ENCODE data around the gene CYP1A1.

DNA sequence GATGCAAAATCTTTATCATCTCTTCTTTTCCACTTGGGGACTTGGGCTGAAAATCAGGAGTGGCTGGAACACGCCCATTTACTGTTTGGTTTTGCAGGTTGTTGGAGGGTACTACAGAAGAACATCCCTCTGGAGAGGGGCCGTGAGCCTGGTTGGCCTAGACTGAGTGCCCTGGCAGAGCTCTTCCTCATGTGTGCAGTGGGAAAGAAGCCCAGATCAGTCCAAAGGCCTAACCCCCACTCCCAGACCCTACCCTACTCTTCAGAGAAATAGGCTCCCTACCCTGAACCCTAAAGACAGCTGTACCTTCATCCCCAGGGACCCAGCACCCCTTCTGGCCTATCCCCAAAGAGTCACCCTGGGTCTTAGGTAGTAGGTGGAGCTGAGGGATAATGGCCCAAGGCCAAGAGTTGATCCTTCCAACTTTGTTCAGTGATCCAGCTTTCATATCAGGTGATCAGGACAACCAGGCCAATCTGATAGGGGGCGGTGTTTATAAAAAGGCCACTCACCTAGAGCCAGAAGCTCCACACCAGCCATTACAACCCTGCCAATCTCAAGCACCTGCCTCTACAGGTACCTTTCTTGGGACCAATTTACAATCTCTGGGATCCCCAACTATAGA is 23.1 kb upstream of the CYP1A1 start, which contains the start of gene CYP1A2:
- TF ChIP-seq CTCF (IDR thresholded peaks at IDR 0.05; ENCODE audit: low read depth, low read length, missing input control): no peak
- TF ChIP-seq JUND (IDR thresholded peaks at IDR 0.05): no peak
- no peak for TF ChIP-seq TAF1 (conservative IDR thresholded peaks at IDR 0.05)
- TF ChIP-seq, protein P1, sequence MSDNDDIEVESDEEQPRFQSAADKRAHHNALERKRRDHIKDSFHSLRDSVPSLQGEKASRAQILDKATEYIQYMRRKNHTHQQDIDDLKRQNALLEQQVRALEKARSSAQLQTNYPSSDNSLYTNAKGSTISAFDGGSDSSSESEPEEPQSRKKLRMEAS (IDR thresholded peaks at IDR 0.05): peak; percentile 21
- no peak for TF ChIP-seq NR2F2 (IDR thresholded peaks at IDR 0.05)
- TF ChIP-seq YY1 (IDR thresholded peaks at IDR 0.05): peak; percentile 39
- TF ChIP-seq RAD21 (IDR thresholded peaks at IDR 0.05): peak in 1 of 2 donors; percentile 16
